H9 (cell line): ENCODE data around the gene RMC1. TPM values are rescaled to one million over a fixed set of nuclear protein-coding genes. Genes with fewer than 3 reads are reported as not detected.
"Not testable (repeated sequence)": the region's sequence is repeated elsewhere in the genome, so short reads cannot be mapped to it uniquely, and the experiment has no call there.

Experiments
- DNase-seq: peaks from one replicate; pipeline ENCODE4 v3.0.0-alpha.2; 2017
- H2AFZ ChIP-seq: one replicate; pipeline ENCODE4 v1.6.1; 2013; ENCODE audit warnings: mild to moderate bottlenecking, low read length, control low read depth, moderate library complexity
- H2AK5ac ChIP-seq: 2 replicates; pipeline ENCODE4 v1.6.1; 2013; ENCODE audit warnings: low read length, control low read depth, mixed read lengths; ENCODE audit not compliant: insufficient read length
- H2BK120ac ChIP-seq: one replicate; pipeline ENCODE4 v1.6.1; 2013; ENCODE audit warnings: low read depth, mild to moderate bottlenecking, low read length, control low read depth, inconsistent platforms; ENCODE audit not compliant: poor library complexity, severe bottlenecking
- H2BK12ac ChIP-seq: 2 replicates; pipeline ENCODE4 v1.6.1; 2013; ENCODE audit warnings: low read length, control low read depth, mixed read lengths, low read depth; ENCODE audit not compliant: insufficient read length
- H2BK15ac ChIP-seq: 2 replicates; pipeline ENCODE4 v1.6.1; 2013; ENCODE audit warnings: low read depth, low read length, control low read depth
- H2BK20ac ChIP-seq: one replicate; pipeline ENCODE4 v1.6.1; 2013; ENCODE audit warnings: low read depth, mild to moderate bottlenecking, low read length, control low read depth, inconsistent platforms; ENCODE audit not compliant: poor library complexity, severe bottlenecking
- H2BK5ac ChIP-seq: 2 replicates; pipeline ENCODE4 v1.6.1; 2013; ENCODE audit warnings: low read length, control low read depth, mixed read lengths; ENCODE audit not compliant: insufficient read length
- H3K14ac ChIP-seq: 2 replicates; pipeline ENCODE4 v1.6.1; 2013; ENCODE audit warnings: low read length, control low read depth; ENCODE audit not compliant: insufficient read depth
- H3K18ac ChIP-seq: 2 replicates; pipeline ENCODE4 v1.6.1; 2013; ENCODE audit warnings: low read depth, mild to moderate bottlenecking, mixed read lengths, low read length, control low read depth; ENCODE audit not compliant: insufficient read length
- H3K23ac ChIP-seq: 2 replicates; pipeline ENCODE4 v1.6.1; 2013; ENCODE audit warnings: low read length, control low read depth, mixed read lengths, low read depth; ENCODE audit not compliant: insufficient read length
- H3K23me2 ChIP-seq: 2 replicates; pipeline ENCODE4 v1.6.1; 2013; ENCODE audit warnings: low read depth, mild to moderate bottlenecking, mixed read lengths, low read length, control low read depth; ENCODE audit not compliant: insufficient read length, poor library complexity, severe bottlenecking
- H3K27ac ChIP-seq: 2 replicates; pipeline ENCODE4 v1.5.1; 2013; ENCODE audit warnings: low read length, control low read depth, mixed read lengths, low read depth; ENCODE audit not compliant: insufficient read length
- H3K27me3 ChIP-seq: 2 replicates; pipeline ENCODE4 v1.6.1; 2013; ENCODE audit warnings: low read length, control low read depth, inconsistent platforms; ENCODE audit not compliant: insufficient read depth
- H3K4ac ChIP-seq: 2 replicates; pipeline ENCODE4 v1.6.1; 2013; ENCODE audit warnings: low read depth, mild to moderate bottlenecking, control low read depth, inconsistent platforms, low read length, moderate library complexity
- H3K4me1 ChIP-seq: 2 replicates; pipeline ENCODE4 v1.6.1; 2013; ENCODE audit warnings: low read length, control low read depth, inconsistent platforms; ENCODE audit not compliant: insufficient read depth
- H3K4me2 ChIP-seq: 2 replicates; pipeline ENCODE4 v1.6.1; 2013; ENCODE audit warnings: low read length, control low read depth, mixed read lengths; ENCODE audit not compliant: insufficient read length, insufficient read depth
- H3K56ac ChIP-seq: 2 replicates; pipeline ENCODE4 v1.6.1; 2013; ENCODE audit warnings: low read depth, mild to moderate bottlenecking, mixed read lengths, low read length, control low read depth; ENCODE audit not compliant: insufficient read length
- H3K79me1 ChIP-seq: 2 replicates; pipeline ENCODE4 v1.6.1; 2013; ENCODE audit warnings: low read depth, mild to moderate bottlenecking, moderate library complexity, low read length, control low read depth, inconsistent platforms; ENCODE audit not compliant: insufficient read depth, poor library complexity, severe bottlenecking
- H3K79me2 ChIP-seq: 2 replicates; pipeline ENCODE4 v1.6.1; 2013; ENCODE audit warnings: low read length, control low read depth, inconsistent platforms; ENCODE audit not compliant: insufficient read depth
- H3K9ac ChIP-seq: 2 replicates; pipeline ENCODE4 v1.6.1; 2013; ENCODE audit warnings: low read length, control low read depth, mixed read lengths; ENCODE audit not compliant: insufficient read length; ENCODE audit errors: extremely low read depth
- H3K9me3 ChIP-seq: one replicate; pipeline ENCODE4 v1.6.1; 2013; ENCODE audit warnings: low read depth, low read length, inconsistent platforms; ENCODE audit not compliant: control insufficient read depth
- H3T11ph ChIP-seq: one replicate; pipeline ENCODE4 v1.6.1; 2013; ENCODE audit warnings: mild to moderate bottlenecking, low read length, control low read depth, inconsistent platforms
- H4K20me1 ChIP-seq: one replicate; pipeline ENCODE4 v1.6.1; 2013; ENCODE audit not compliant: control insufficient read depth, insufficient read length, insufficient read depth
- H4K5ac ChIP-seq: 2 replicates; pipeline ENCODE4 v1.6.1; 2013; ENCODE audit warnings: low read depth, mild to moderate bottlenecking, mixed read lengths, low read length, control low read depth; ENCODE audit not compliant: insufficient read length
- H4K8ac ChIP-seq: replicated peaks from 2 replicates; pipeline ENCODE4 v1.6.1; 2013; ENCODE audit warnings: low read length, control low read depth, mixed read lengths, low read depth; ENCODE audit not compliant: insufficient read length
- H4K91ac ChIP-seq: 2 replicates; pipeline ENCODE4 v1.6.1; 2013; ENCODE audit warnings: low read depth, mild to moderate bottlenecking, moderate library complexity, mixed read lengths, low read length, control low read depth; ENCODE audit not compliant: insufficient read length
- H3K27ac Mint-ChIP-seq, 3 experiments: 2 replicates in 2 of 3; 3 replicates in 1 of 3; pipeline ENCODE4 v1.8.0; 2020 to 2021; ENCODE audit warnings: mixed read lengths in 3 of 3, mild to moderate bottlenecking in 1 of 3, moderate library complexity in 1 of 3
- H3K27me3 Mint-ChIP-seq: 2 replicates; pipeline ENCODE4 v1.8.0; 2021; ENCODE audit warnings: low read depth, mild to moderate bottlenecking, moderate library complexity, mixed read lengths
- H3K36me3 Mint-ChIP-seq, 3 experiments: 2 replicates in 2 of 3; 3 replicates in 1 of 3; pipeline ENCODE4 v1.8.0; 2020 to 2021; ENCODE audit warnings: low read depth in 3 of 3, mixed read lengths in 3 of 3; ENCODE audit not compliant: insufficient read depth in 1 of 3
- H3K4me1 Mint-ChIP-seq, 2 experiments: 2 replicates each; pipeline ENCODE4 v1.8.0; 2020; ENCODE audit warnings: mixed read lengths in 2 of 2
- H3K4me3 Mint-ChIP-seq, 2 experiments: 2 replicates in 1 of 2; 3 replicates in 1 of 2; pipeline ENCODE4 v1.8.0; 2020 to 2021; ENCODE audit warnings: mild to moderate bottlenecking in 2 of 2, mixed read lengths in 2 of 2, moderate library complexity in 1 of 2
- H3K9me3 Mint-ChIP-seq, 2 experiments: 2 replicates in 1 of 2; 3 replicates in 1 of 2; pipeline ENCODE4 v1.8.0; 2020; ENCODE audit warnings: mild to moderate bottlenecking in 2 of 2, mixed read lengths in 2 of 2, moderate library complexity in 1 of 2
- WGBS: extraction: QIAGEN DNeasy Blood & Tissue Kit; methylation state at CpG from one replicate; pipeline ENCODE4 v1.1.7; 2013; ENCODE audit warnings: missing lambda C conversion rate, low lambda C conversion rate, mixed read lengths; ENCODE audit not compliant: insufficient read length; ENCODE audit errors: extremely low coverage; 5-methylcytosine and 5-hydroxymethylcytosine counted together
- total RNA-seq: library from RNA; stranded (reverse); gene quantifications from 2 replicates; pipeline ENCODE4 v1.2.1, GENCODE V29; 2021
- TF ChIP-seq, protein P1 (sequence below): fragments of 200-600 bp; sonication (generic); conservative IDR thresholded peaks from 3 replicates; pipeline ENCODE4 v1.8.0; 2021; ENCODE audit warnings: antibody characterized with exemption, mild to moderate bottlenecking

RMC1 gene
- total RNA-seq, 1 experiment from 2014 or later: 21.3 TPM

DNA sequence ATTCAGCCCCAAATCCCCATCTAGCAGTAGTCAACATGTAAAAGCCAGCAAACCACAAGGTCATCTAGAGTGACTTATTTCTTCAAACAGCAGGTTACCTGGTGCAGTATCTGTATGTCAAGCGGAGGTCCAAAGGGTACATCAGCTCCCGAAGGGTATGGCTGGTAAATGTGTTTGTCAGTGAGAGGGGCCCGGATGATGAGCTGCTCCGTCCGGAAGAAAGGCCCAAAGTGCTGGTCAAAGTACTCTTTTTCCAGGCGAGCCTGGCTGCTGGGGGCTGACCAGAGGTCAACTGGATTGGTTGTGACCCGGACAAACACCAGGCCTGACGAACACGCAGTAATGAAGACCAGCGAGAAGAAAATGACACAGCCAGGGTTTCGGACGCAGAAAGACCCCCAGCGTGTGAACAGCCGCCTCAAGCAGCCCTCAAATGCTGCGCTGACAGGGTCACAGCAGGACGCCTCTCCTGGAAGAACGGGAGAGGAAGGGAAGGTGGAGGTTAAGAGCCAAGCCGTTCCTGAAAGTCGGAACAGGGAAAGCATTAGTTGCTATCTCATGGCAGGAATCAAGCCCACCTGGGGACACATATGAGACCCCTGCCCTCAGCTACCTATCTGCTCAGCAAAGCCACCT is 53.0 kb downstream of the RMC1 start:
- Histone ChIP-seq H2BK12ac (no peak overlapping the region), H3K23ac (no peak overlapping the region), H2AK5ac (no peak overlapping the region), H3K4me1 (no peaks in the 10 kb centered on the region), H3K56ac (no peak overlapping the region), H3K4me2 (no peak overlapping the region), H4K91ac (no peak overlapping the region), H3K27ac (no peak overlapping the region), H3K79me1 (no peaks in the 10 kb centered on the region), H3K18ac (no peak overlapping the region), H3T11ph (no peak overlapping the region), H3K14ac (no peak overlapping the region), H3K4ac (no peak overlapping the region), H4K5ac (no peak overlapping the region), H3K79me2 (no peaks in the 10 kb centered on the region), H4K20me1 (no peaks in the 10 kb centered on the region), H2AFZ (no peak overlapping the region), H2BK15ac (no peak overlapping the region), H2BK120ac (no peak overlapping the region), H2BK5ac (no peak overlapping the region), H3K9ac (no peak overlapping the region), H3K27me3 (no peaks in the 10 kb centered on the region), H3K9me3 (no peaks in the 10 kb centered on the region), H2BK20ac (no peak overlapping the region), H4K8ac (no peak overlapping the region), H3K23me2 (no peaks in the 10 kb centered on the region)
- DNase-seq: no peak
- Mint-ChIP-seq H3K9me3 (no peaks in the 10 kb centered on the region), H3K36me3 (peaks cover 24 to 88% (median 64%) of the 10 kb centered on the region in 3 experiments), H3K27me3 (no peaks in the 10 kb centered on the region), H3K4me1 (no peaks in the 10 kb centered on the region), H3K27ac (no peak overlapping the region; a peak in 1 of 7 replicates), H3K4me3 (no peak overlapping the region)
- TF ChIP-seq, protein P1, sequence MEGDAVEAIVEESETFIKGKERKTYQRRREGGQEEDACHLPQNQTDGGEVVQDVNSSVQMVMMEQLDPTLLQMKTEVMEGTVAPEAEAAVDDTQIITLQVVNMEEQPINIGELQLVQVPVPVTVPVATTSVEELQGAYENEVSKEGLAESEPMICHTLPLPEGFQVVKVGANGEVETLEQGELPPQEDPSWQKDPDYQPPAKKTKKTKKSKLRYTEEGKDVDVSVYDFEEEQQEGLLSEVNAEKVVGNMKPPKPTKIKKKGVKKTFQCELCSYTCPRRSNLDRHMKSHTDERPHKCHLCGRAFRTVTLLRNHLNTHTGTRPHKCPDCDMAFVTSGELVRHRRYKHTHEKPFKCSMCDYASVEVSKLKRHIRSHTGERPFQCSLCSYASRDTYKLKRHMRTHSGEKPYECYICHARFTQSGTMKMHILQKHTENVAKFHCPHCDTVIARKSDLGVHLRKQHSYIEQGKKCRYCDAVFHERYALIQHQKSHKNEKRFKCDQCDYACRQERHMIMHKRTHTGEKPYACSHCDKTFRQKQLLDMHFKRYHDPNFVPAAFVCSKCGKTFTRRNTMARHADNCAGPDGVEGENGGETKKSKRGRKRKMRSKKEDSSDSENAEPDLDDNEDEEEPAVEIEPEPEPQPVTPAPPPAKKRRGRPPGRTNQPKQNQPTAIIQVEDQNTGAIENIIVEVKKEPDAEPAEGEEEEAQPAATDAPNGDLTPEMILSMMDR: no peak
- no CpG with 5 or more reads among the region's 19 CpGs for WGBS

DNA sequence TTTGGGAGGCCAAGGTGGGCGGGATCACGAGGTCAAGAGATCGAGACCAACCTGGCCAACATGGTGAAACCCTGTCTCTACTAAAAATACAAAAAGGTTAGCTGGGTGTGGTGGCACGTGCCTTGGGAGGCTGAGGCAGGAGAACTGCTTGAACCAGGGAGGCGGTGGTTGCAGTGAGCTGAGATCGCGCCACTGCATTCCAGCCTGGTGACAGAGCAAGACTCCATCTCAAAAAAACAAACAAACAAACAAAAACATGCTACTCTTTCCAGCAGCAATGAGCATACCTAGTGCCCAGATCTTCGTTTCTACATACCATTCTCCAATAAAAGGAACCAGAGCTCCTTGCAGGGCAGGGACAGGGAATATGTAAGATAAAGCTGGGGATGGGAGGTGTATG is 54.2 kb downstream of the RMC1 start:
- not testable (repeated sequence) for H3K4me1 ChIP-seq, H3K14ac ChIP-seq, H3K4ac ChIP-seq, H3K23ac ChIP-seq, H4K91ac ChIP-seq, H3K18ac ChIP-seq, H4K20me1 ChIP-seq, H3K79me2 ChIP-seq, H2BK15ac ChIP-seq, H3K27me3 Mint-ChIP-seq, H3K27ac ChIP-seq, H2BK5ac ChIP-seq, H3K9me3 Mint-ChIP-seq, DNase-seq, H3K23me2 ChIP-seq, H2BK120ac ChIP-seq, H2BK12ac ChIP-seq, H2BK20ac ChIP-seq, H3K27me3 ChIP-seq, H3K79me1 ChIP-seq, H4K8ac ChIP-seq, H2AK5ac ChIP-seq, H3K4me1 Mint-ChIP-seq, H2AFZ ChIP-seq, H4K5ac ChIP-seq, H3T11ph ChIP-seq, H3K27ac Mint-ChIP-seq, H3K4me3 Mint-ChIP-seq, H3K9ac ChIP-seq, H3K56ac ChIP-seq, H3K9me3 ChIP-seq, H3K4me2 ChIP-seq
- peaks cover 19 to 83% (median 56%) of the 10 kb centered on the region in 3 experiments; a peak in 6 of 7 replicates for H3K36me3 Mint-ChIP-seq
- WGBS: no CpG with 5 or more reads among the region's 8 CpGs
